Activated CD4-positive, alpha-beta T cell treated with anti-CD3 and anti-CD28 coated beads, Interleukin-2, amount 50 U/mL, for 48 hours (primary cell): ENCODE results near the gene TCERG1L.
A peak's percentile ranks its signal among the peaks of the same experiment; 100 is the strongest.

Experiments
- DNase-seq, 2 experiments: peaks; one replicate each; pipeline ENCODE4 v3.0.0-alpha.2; 2020

TCERG1L gene

GRCh38 chr10:131314799-131315198 lies 3.3 kb upstream of the TCERG1L start:
- no peak for DNase-seq

GRCh38 chr10:131314148-131314547 lies 2.6 kb upstream of the TCERG1L start:
- no peak for DNase-seq

- no peak for DNase-seq
These were observed 1.9 kb upstream of the TCERG1L start for GRCh38 chr10:131313377-131313776.

- peak in 1 of 2 experiments; percentile 10 for DNase-seq
These were observed 936 bp upstream of the TCERG1L start for GRCh38 chr10:131312478-131312836.

GRCh38 chr10:131311402-131311660 lies 190 bp downstream of the TCERG1L start:
- no peak for DNase-seq

GRCh38 chr10:131310551-131311401 lies 745 bp downstream of the TCERG1L start:
- DNase-seq, result no peak

GRCh38 chr10:131310142-131310541 lies 1.4 kb downstream of the TCERG1L start:
- no peak for DNase-seq

GRCh38 chr10:131300508-131300907 lies 11.0 kb downstream of the TCERG1L start:
- no peak for DNase-seq

GRCh38 chr10:131290781-131291180 lies 20.7 kb downstream of the TCERG1L start:
- DNase-seq, result no peak

GRCh38 chr10:131288648-131289047 lies 22.9 kb downstream of the TCERG1L start:
- no peak for DNase-seq

- no peak for DNase-seq
These were observed 28.6 kb downstream of the TCERG1L start for GRCh38 chr10:131282961-131283360.

- DNase-seq, result no peak
These were observed 31.4 kb downstream of the TCERG1L start for GRCh38 chr10:131280101-131280500.

GRCh38 chr10:131279516-131279915 lies 32.0 kb downstream of the TCERG1L start:
- no peak for DNase-seq

- no peak for DNase-seq
These were observed 33.6 kb downstream of the TCERG1L start for GRCh38 chr10:131277969-131278368.

- DNase-seq, result no peak
These were observed 34.2 kb downstream of the TCERG1L start for GRCh38 chr10:131277278-131277677.

- no peak for DNase-seq
These were observed 35.8 kb downstream of the TCERG1L start for GRCh38 chr10:131275691-131276090.

GRCh38 chr10:131274883-131275282 lies 36.6 kb downstream of the TCERG1L start:
- no peak for DNase-seq

GRCh38 chr10:131274133-131274880 lies 37.2 kb downstream of the TCERG1L start:
- DNase-seq, result no peak

GRCh38 chr10:131273476-131273875 lies 38.0 kb downstream of the TCERG1L start:
- DNase-seq, result no peak

- DNase-seq, result no peak
These were observed 38.5 kb downstream of the TCERG1L start for GRCh38 chr10:131272897-131273451.

- no peak for DNase-seq
These were observed 39.6 kb downstream of the TCERG1L start for GRCh38 chr10:131271966-131272365.

GRCh38 chr10:131271195-131271880 lies 40.2 kb downstream of the TCERG1L start:
- no peak for DNase-seq

GRCh38 chr10:131270461-131271190 lies 40.9 kb downstream of the TCERG1L start:
- DNase-seq, result no peak
